HG03520 (cell line): ENCODE data around the gene BHLHA9.
"Not testable (repeated sequence)": the region's sequence is repeated elsewhere in the genome, so short reads cannot be mapped to it uniquely, and the experiment has no call there.

Experiments used
- ATAC-seq: cut with Tn5 transposase; IDR thresholded peaks from one replicate; pipeline ENCODE4 v1.9.1; 2021; ENCODE audit warnings: mild to moderate bottlenecking, moderate library complexity; ENCODE audit not compliant: unreplicated experiment

BHLHA9 gene

GRCh38 chr17:1298606-1299005 lies 28.4 kb downstream of the BHLHA9 start:
- ATAC-seq, result no peak

DNA sequence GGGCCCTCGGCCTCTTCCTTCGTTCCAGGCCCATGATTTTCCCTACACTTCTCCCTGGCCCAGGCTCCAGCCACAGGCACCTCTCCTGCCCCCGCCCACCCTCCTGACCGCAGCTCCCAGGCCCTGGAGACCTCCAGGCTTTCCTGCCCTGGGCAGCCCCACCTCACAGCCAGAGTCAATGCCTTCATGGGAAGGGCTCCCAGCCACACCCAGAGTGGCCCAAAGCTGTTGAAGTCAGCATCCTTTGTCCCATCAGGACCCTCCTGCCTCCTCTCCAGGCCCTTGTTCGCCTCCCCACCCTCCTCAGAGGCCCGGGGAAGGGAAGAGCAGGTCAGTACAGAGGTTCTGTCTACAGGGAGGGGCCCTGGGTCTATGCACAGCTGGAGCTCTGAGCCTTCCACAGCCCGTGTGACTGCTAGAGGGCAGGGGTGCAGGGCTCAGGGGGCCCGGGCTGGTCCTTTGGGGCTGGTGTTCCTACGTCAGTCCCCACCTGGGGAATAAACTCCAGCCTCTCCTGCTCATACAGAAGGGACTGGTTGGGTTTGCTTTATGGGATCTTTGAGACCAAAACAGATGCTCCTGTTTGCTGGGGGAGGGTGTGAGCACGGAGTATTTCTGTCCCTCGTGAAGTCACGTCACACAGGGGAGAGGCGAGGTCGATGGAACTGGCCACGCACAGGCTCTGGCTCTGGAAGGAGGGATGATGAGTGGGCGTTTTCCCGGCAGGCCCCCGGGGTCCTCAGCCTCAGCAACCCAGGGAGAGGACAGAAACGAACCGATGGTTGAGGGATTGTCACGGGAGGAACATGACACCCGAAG lies 29.5 kb downstream of the BHLHA9 start:
- no peak for ATAC-seq

GRCh38 chr17:1300371-1300905 lies 30.2 kb downstream of the BHLHA9 start:
- ATAC-seq, result no peak

GRCh38 chr17:1301546-1301945 lies 31.3 kb downstream of the BHLHA9 start:
- no peak for ATAC-seq

DNA sequence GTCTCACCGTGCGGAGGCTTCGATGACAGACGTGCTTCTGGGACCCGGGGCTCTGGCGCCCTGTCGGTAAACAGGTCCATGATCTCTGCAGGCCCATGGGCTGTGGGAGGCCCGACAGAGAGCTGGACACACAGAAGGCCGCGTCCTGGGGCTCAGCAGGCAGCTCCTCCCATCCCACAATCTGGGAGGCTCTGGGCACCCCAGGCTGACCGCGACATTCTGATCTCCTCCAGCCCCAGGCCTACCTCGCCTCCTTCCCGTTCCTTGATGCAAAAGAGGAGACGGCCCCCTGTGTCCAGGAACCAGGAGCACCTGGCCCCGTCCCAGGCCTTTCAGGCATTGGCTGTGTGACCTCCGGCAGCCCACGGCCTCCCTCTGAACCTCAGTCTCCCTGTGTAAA lies 32.5 kb downstream of the BHLHA9 start:
- no peak for ATAC-seq

DNA sequence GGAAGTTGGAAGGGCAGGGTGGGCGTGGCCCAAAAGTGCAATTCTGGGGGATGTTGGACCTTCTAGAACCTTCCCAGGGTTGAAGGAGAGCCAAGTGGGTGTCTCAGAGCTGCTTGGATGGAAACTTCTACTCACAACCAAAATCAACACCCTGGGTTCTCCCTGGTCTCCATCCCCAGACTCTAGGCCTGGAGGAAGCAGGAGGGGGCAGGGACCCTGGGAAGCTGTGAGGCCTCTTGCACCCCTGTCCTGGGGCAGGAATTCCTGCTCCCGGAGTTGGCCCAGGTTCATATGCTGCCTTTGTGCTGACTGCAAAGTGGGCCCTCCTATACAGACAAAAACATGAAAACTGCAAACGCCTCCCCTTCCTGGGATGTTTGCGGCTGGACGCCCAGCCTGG lies 34.3 kb downstream of the BHLHA9 start:
- no peak for ATAC-seq

- no peak for ATAC-seq
These were observed 34.8 kb downstream of the BHLHA9 start for GRCh38 chr17:1304962-1305563.

DNA sequence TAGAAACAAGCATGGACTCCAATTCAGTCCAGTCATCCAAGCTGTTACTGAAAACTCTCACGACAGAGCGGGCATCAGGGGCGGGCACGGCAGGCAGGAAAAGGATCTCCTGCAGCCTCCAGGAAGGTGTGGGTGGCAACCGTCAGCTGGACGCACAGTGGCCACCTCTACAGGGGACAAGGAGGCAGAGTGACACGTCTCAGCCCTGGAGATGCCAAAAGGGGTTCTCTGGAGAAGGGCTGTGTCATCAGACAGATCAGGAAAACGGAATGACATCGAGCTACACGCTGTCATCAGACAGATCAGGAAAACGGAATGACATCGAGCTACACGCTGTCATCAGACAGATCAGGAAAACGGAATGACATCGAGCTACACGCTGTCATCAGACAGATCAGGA lies 37.6 kb downstream of the BHLHA9 start:
- not testable (repeated sequence) for ATAC-seq

DNA sequence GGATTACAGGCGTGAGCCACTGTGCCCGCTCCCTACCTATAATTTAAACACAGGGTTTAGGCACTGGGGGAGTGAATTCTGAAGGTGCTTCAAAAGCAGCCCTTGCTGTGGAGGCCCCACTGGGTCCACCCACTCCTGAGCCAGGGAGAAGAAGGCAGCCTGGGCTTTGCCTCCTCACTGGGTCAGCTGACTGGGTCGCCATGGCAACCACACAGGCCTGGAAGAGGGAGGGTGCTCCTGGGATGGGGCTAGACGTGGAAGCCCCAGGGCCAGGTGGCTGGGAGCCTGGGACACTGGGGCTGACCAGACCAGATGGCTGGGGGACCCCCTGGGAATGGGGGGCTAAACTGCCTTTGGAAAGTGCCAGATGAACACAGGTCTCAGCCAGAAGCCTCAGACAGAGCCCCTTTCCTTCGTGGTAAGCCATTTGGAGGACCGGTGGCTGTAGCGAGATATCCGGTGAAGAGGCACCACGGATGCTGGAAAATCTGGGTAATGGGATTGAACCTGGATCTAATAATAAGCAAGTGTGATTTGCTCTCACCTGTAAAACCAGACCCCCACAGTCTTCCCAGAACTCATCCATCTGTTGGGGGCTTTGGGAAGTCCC lies 42.1 kb downstream of the BHLHA9 start:
- ATAC-seq, result no peak

DNA sequence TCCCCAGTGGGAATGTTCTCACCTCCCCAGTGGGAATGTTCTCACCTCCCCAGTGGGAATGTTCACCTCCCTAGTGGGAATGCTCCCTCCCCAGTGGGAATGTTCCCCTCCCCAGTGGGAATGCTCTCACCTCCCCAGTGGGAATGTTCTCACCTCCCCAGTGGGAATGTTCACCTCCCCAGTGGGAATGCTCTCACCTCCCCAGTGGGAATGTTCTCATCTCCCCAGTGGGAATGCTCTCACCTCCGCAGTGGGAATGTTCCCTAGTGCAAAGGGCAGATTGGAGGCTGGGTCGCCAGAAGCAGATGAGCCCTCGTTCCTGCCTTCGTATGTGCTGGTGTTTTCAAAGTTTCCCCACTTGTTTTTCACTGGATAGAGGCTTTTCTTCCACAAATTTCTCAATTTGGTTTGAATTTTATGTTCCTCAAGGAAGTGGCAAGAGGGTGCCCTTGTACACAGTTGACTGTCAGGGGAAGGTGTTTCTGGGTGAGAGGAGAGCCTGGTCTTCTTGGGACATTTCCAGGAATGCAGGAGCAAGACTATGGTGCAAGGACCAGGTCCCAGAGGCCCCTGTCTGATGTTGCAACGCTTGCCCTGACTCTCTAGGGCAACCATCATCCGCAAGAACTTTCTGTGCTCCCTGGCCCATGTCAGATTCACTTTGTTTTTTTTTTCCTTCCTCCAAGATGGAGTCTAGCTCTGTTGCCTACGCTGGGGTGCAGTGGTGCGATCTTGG lies 43.2 kb downstream of the BHLHA9 start:
- no peak for ATAC-seq

- ATAC-seq, result no peak
These were observed 45.2 kb downstream of the BHLHA9 start for GRCh38 chr17:1315409-1315808.

DNA sequence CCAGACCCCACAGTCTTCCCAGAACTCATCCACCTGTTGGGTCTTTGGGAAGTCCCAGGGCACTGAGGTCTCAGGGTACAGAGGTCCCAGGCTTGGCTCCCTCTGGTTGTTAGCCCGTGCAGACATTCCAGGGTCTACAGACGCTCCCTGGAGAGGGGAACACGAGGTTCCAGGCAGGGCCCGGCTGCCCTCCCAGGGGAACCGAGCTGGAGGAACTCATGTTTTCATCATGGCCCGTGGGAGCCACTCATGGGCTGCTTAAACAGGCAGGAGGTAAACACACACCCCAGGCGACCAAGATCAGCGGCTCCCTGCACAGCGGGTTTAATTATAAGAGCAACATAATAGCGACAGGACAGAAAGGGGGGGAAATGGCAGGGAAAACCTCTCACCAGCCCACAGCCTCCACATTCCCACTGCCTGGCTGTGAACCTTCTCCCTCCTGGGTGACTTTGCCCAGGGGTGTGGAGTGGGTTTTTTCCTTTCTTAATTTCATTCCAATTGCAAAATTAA lies 45.7 kb downstream of the BHLHA9 start:
- no peak for ATAC-seq
